NCI-H1436 (cell line): ENCODE measurements around the gene CNOT9.

Source experiments
- DNase-seq: peaks from one replicate; lab custom pipeline; 2025; lab: John Stamatoyannopoulos, UW

The CNOT9 gene

GRCh38 chr2:218577482-218578220 is 9.0 kb downstream of the CNOT9 start:
- no peak for DNase-seq

- no peak for DNase-seq
These were observed 9.7 kb downstream of the CNOT9 start for GRCh38 chr2:218578272-218578877.

- no peak for DNase-seq
These were observed 13.4 kb downstream of the CNOT9 start for GRCh38 chr2:218582076-218582475.

DNA sequence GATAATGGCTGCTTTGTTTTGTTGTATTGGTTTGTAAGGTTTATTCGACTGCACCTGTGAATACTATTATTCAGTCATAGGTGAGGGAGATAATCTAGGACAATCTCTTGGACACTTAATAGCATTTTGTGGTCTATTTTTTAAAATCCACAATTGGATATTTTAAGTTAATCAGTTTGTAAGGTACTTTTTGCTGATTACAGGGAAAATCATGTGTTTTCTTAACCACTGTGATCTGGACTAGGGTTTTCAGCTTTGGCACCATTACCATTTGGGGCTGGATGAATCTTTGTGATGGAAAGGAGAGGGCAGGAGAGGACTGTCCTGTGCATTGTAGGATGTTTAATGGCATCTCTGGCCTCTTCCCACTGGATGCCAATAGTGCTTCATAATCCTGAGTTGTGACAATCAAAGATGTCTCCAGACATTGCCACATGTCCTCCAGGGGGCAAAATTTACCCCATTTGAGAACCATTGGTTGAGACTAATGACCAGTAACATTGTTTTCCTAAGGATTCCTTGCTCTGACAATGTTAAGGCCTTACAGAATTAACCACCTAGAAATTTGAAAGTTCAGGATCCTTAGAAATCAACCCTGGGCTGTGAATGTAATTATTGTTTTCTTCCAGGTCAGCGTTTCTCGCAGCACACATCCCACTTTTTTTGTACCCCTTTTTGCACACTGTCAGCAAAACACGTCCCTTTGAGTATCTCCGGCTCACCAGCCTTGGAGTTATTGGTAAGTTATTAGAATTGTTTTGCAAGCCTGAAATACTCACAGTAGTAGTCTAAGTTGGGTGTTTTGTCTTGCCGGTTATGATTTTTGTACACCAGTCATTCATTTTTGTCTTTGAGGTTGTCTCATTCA is 15.6 kb downstream of the CNOT9 start:
- no peak for DNase-seq

DNA sequence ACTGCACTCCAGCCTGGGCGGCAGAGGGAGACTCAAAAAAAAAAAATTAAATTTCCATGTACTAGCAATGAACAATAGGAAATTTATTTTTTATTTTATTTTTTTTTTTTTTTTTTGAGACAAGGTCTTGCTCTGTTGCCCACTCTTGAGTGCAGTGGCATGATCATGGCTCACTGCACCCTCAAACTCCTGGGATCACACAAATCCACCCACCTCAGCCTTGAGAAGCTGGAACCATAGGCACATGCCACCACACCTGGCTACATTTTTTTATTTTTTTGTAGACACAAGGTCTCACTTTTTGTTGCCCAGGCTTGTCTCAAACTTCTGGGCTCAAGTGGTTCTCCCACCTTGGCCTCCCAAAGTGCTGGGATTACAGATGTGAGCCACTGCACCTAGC is 16.9 kb downstream of the CNOT9 start:
- DNase-seq = no peak

DNA sequence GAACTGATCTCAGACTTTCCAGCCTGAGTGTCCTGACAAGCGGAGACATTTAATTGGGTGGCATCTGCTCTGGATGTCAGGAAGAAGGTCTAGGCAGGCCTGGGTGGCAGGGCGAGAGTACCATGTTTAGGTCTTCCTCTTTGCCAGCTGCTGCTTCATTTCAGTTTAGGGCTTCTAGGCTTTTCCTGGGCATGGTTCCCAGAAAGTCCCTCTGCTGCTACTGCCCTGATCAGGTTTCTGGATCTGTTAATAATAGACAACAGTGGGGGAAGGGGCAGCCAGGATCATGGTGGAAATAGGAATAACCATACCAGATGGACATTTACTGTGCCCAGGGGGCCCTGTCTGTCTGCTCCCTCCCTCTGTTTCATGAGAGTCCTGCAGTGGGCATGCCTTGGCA is 36.8 kb downstream of the CNOT9 start:
- DNase-seq = no peak

GRCh38 chr2:218607436-218608115 is 38.9 kb downstream of the CNOT9 start, which contains the start of gene PLCD4:
Gene PLCD4, plus strand, starts transcription at chr2:218607899. Its CDS starts 7,841 bp downstream, at chr2:218615740.
- no peak for DNase-seq

- no peak for DNase-seq
These were observed 47.3 kb downstream of the CNOT9 start for GRCh38 chr2:218615868-218616315.

DNA sequence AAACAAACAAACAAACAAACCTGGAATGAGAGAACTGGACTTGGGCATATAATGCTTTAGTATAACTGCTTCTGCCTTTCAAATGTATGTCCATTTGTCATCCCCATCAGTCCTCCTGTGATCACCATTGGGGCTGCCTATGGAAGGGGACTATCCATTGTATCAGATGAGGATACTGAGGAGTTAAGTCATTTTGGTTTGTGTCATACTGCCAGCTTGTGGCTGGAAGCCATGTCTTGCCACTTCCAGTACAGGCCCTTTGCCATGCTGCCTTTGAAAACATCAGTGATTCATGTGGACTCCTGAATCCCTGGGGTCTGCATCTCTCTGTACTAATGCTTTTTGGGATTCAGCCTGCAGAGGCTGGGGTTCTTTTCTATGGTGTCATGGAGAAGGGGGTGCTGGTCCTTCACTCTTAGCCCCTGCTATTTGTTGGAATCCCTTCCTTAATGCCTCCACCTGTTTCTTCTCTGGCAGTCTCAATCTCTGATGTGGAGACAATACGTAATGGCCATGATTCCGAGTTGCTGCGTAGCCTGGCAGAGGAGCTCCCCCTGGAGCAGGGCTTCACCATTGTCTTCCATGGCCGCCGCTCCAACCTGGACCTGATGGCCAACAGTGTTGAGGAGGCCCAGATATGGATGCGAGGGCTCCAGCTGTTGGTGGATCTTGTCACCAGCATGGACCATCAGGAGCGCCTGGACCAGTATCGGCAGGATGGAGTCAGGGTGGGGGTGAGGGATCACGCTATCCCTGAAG is 49.6 kb downstream of the CNOT9 start:
- DNase-seq = no peak

DNA sequence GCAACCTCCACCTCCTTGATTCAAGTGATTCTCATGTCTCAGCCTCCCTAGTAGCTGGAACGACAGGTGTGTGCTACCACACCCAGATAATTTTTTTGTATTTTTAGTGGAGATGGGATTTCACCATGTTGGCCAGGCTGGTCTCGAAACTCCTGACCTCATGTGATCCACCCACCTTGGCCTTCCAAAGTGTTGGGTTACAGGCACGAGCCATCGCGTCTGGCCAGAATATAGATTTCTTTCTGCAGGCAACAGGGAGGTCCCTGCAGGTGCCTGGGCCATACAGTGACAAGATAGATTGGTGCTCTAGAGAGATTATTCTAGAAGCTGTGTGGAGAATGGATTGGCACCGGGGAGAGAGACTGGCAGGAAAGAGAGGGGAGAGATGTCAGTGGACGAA is 52.4 kb downstream of the CNOT9 start:
- no peak for DNase-seq

DNA sequence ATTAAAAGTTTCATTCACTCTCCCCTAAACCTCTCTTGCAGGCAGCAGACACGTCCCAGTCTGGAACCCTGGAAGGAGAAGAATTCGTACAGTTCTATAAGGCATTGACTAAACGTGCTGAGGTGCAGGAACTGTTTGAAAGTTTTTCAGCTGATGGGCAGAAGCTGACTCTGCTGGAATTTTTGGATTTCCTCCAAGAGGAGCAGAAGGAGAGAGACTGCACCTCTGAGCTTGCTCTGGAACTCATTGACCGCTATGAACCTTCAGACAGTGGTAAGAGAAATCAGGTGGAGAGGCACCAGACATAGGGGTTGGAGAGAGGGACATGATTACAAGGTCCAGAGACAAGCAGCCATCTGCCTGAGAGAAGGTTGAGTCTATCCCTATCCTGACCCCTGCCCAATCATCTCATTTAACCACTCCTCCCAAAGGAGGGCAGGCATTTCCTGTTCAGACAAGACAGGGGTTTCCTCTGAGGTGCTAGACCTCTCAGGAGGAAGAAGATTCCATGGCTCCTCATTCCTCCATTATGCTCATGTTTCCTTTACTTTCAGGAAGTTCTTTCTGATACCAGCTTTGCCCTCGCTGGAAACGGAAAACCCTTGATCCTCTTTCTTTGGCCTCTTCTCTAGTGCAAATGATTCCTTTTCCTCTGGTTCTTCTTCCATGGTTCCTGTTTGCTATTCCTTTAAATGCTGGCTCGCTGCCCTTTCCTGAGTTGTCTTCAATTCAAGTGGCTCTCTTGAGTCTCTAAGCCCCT is 54.1 kb downstream of the CNOT9 start:
- no peak for DNase-seq

GRCh38 chr2:218623366-218623705 is 54.7 kb downstream of the CNOT9 start:
- no peak for DNase-seq

DNA sequence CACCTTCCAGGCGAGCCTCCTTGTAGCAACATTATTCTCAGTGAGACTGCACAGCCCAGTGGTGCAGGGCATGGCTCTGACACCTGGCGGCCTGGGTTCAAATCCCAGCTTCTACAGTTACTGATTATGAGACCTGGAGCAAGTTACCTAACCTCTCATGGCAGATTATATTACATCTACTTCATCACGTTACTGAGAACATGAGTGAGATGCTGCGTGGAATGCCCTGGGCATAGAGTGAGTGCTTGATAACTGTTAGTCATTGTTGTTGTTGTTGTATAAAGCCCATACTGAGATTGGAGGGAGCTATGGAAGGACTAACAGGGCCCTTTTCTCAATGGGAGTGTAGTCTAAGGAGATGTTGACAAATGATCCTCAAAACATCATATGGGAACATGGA is 57.7 kb downstream of the CNOT9 start:
- no peak for DNase-seq

- DNase-seq = no peak
These were observed 59.3 kb downstream of the CNOT9 start for GRCh38 chr2:218627939-218628338.

GRCh38 chr2:218631837-218632236 is 63.2 kb downstream of the CNOT9 start:
- DNase-seq = no peak

GRCh38 chr2:218635719-218636118 is 67.1 kb downstream of the CNOT9 start:
- DNase-seq = no peak

GRCh38 chr2:218638372-218638771 is 69.7 kb downstream of the CNOT9 start:
- no peak for DNase-seq

DNA sequence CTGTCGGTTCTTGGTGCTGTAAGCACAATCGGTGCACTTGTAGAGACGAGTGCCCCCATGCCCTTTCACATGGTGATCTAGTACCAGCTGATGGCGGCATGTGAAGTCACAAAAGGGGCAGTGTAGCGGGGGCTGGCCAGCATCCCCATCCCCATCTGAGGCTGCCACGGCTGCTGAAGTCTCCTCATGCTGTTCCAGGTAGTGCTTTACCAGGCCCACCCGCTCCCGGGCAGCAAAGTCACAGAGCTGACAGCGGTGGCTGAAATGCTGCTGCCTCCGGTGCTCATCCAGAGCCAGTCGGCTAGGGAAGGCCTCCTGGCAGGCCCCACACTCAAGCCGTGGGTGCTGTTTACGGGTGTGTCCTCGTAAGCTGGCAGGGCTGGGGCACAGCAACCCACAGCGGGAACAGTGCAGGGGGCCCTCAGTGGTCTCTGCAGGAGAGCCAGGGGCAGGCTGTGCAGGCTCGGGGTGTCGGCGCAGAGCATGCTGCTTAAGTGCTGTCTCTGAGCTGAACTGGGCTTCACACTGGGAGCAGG is 73.5 kb downstream of the CNOT9 start:
- no peak for DNase-seq

GRCh38 chr2:218642786-218643185 is 74.1 kb downstream of the CNOT9 start:
- DNase-seq = no peak

DNA sequence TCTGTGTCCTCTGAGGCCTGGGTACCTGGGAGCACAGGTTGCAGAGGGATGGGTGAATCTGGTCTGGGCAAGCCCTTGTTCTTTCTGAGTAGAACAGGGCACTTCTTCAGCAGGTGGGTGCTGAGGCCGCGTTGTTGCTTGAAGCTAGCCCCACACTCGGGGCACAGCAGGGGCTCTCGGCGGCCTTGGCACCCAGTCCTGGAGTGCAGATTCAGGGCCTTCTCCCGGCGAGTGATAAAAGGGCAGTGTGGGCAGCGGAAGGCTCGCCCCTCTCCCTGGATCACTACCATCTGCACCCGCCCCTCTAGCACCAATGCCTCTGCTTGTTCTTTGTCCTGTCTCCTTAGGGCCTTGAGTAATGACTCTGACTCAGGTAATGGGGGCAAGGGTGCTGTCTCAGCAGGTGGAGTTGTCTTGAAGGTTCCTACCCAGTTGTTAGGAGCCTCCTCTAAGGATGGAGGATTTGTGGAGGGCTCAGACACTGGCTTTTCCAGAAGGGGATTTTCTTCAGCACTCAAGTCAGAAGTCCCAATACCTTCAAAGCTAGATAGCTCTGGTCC is 75.2 kb downstream of the CNOT9 start:
- DNase-seq = no peak
